HCT116 (cell line): ENCODE data around the gene TNFRSF12A. TPM values are rescaled to one million over a fixed set of nuclear protein-coding genes. Genes with fewer than 3 reads are reported as not detected.
"Not testable (repeated sequence)": the region's sequence is repeated elsewhere in the genome, so short reads cannot be mapped to it uniquely, and the experiment has no call there.

Experiments
- ATAC-seq: fragments of 200-7000 bp; cut with Tn5 transposase; 2 replicates; pipeline ENCODE4 v1.9.1; 2020; ENCODE audit warnings: mild to moderate bottlenecking, moderate library complexity
- BruUV-seq: library from RNA; stranded (reverse); fragments of 400-500 nt; replicated peaks from 2 replicates; lab custom pipeline; 2021; lab: Mats Ljungman, UMichigan
- CTCF ChIA-PET: fragments of 300-600 bp; sonication (Branson Sonifier 250); formaldehyde crosslinking; loops from one replicate; lab custom pipeline; 2021; ENCODE audit warnings: antibody characterized with exemption; lab: Charles Lee
- POLR2A ChIA-PET: fragments of 300-600, 350-600 bp; sonication (Branson Sonifier 250); formaldehyde crosslinking; loops from one replicate; lab custom pipeline; 2021; ENCODE audit warnings: antibody characterized with exemption; lab: Charles Lee
- RAD21 ChIA-PET, 2 experiments: fragments of 300-600 bp; sonication (Branson Sonifier 250); formaldehyde crosslinking; loops; one replicate each; lab custom pipeline; 2023; ENCODE audit warnings: low total read pairs in 2 of 2; ENCODE audit not compliant: uncharacterized antibody in 2 of 2, unreplicated experiment in 2 of 2, low non-redundant PET in 1 of 2; lab: Charles Lee
- DNase-seq: peaks from one replicate; pipeline ENCODE4 v3.0.0-alpha.2; 2010; ENCODE audit warnings: low read depth, low spot score
- H2AFZ ChIP-seq: fragments of 200-600 bp; shearing (Covaris generic), sonication (generic); 2 replicates; pipeline ENCODE4 v1.6.1; 2017; ENCODE audit warnings: low read depth, mixed run types, mixed read lengths, antibody characterized with exemption, low read length; ENCODE audit not compliant: poor library complexity, severe bottlenecking
- H3K27ac ChIP-seq: 2 replicates; pipeline ENCODE4 v1.5.1; 2012; ENCODE audit warnings: low read depth, low read length
- H3K27me3 ChIP-seq: fragments of 200-600 bp; sonication (generic); 2 replicates; pipeline ENCODE4 v1.6.1; 2016; ENCODE audit warnings: mixed run types, low read length, mixed read lengths; ENCODE audit not compliant: insufficient read depth
- H3K36me3 ChIP-seq, 2 experiments: fragments of 200-500 bp in 1 of 2; fragments of 200-600 bp in 1 of 2; sonication (Bioruptor generic) in 1 of 2; sonication (generic) in 1 of 2; 2 replicates each; pipeline versions ENCODE4 v1.5.1 to v1.6.1; 2014 to 2016; ENCODE audit warnings: low read length in 2 of 2, inconsistent platforms in 1 of 2, mixed read lengths in 1 of 2, mixed run types in 1 of 2; ENCODE audit not compliant: insufficient read depth in 2 of 2, control insufficient read depth in 1 of 2
- H3K4me1 ChIP-seq, 2 experiments: fragments of 200-600 bp in 1 of 2; sonication (generic) in 1 of 2; 2 replicates each; pipeline versions ENCODE4 v1.5.1 to v1.6.1; 2012 to 2017; ENCODE audit warnings: low read length in 2 of 2, inconsistent platforms in 1 of 2, mild to moderate bottlenecking in 1 of 2, mixed read lengths in 1 of 2, mixed run types in 1 of 2, moderate library complexity in 1 of 2; ENCODE audit not compliant: insufficient read depth in 2 of 2, control insufficient read depth in 1 of 2
- H3K4me2 ChIP-seq: fragments of 200-600 bp; sonication (generic); 2 replicates; pipeline ENCODE4 v1.6.1; 2017; ENCODE audit warnings: mixed run types, low read length, mixed read lengths
- H3K4me3 ChIP-seq, 2 experiments: fragments of 200-600 bp in 1 of 2; sonication (generic) in 1 of 2; replicated peaks in 1 of 2; 2 replicates each; pipeline ENCODE4 v1.5.1; 2011 to 2016; ENCODE audit warnings: low read length in 2 of 2, control low read depth in 1 of 2, low read depth in 1 of 2, mild to moderate bottlenecking in 1 of 2, mixed read lengths in 1 of 2, mixed run types in 1 of 2
- H3K79me2 ChIP-seq: fragments of 200-600 bp; sonication (generic); 2 replicates; pipeline ENCODE4 v1.6.1; 2017; ENCODE audit warnings: mild to moderate bottlenecking, mixed run types, low read length, moderate library complexity, mixed read lengths; ENCODE audit not compliant: insufficient read depth
- H3K9ac ChIP-seq: fragments of 200-600 bp; sonication (generic); 2 replicates; pipeline ENCODE4 v1.6.1; 2016; ENCODE audit warnings: low read length, mixed read lengths
- H3K9me2 ChIP-seq: fragments of 200-600 bp; sonication (generic), shearing (Covaris generic); 2 replicates; pipeline ENCODE4 v1.6.1; 2017; ENCODE audit warnings: mixed run types, mild to moderate bottlenecking, moderate library complexity; ENCODE audit not compliant: insufficient read depth
- H3K9me3 ChIP-seq, 2 experiments: fragments of 200-500 bp in 1 of 2; fragments of 200-600 bp in 1 of 2; sonication (Bioruptor generic) in 1 of 2; sonication (generic) in 1 of 2; 2 replicates each; pipeline ENCODE4 v1.6.1; 2014 to 2017; ENCODE audit warnings: low read length in 2 of 2, mixed read lengths in 2 of 2, inconsistent platforms in 1 of 2, low read depth in 1 of 2, mild to moderate bottlenecking in 1 of 2, mixed run types in 1 of 2, moderate library complexity in 1 of 2; ENCODE audit not compliant: control insufficient read depth in 1 of 2, insufficient read depth in 1 of 2
- H4K20me1 ChIP-seq: fragments of 200-600 bp; sonication (generic), shearing (Covaris generic); 2 replicates; pipeline ENCODE4 v1.6.1; 2017; ENCODE audit warnings: mixed run types, mild to moderate bottlenecking, moderate library complexity; ENCODE audit not compliant: insufficient read depth
- ELF1 ChIP-seq: IDR thresholded peaks from 2 replicates; pipeline ENCODE4 v1.6.1; 2012; ENCODE audit warnings: low read depth, borderline replicate concordance
- EZH2phosphoT487 ChIP-seq: fragments of 200-600 bp; IDR thresholded peaks from 2 replicates; pipeline ENCODE4 v1.6.1; 2018; ENCODE audit warnings: antibody characterized with exemption, borderline replicate concordance
- JUND ChIP-seq: IDR thresholded peaks from 2 replicates; pipeline ENCODE4 v1.6.1; 2012
- RAD21 ChIP-seq: IDR thresholded peaks from 2 replicates; pipeline ENCODE4 v1.6.1; 2012; ENCODE audit warnings: low read depth, mild to moderate bottlenecking
- REST ChIP-seq: IDR thresholded peaks from 2 replicates; pipeline ENCODE4 v1.6.1; 2012; ENCODE audit warnings: low read depth
- SIN3A ChIP-seq: IDR thresholded peaks from 2 replicates; pipeline ENCODE4 v1.6.1; 2012; ENCODE audit warnings: low read depth
- SP1 ChIP-seq: IDR thresholded peaks from 2 replicates; pipeline ENCODE4 v1.6.1; 2012; ENCODE audit warnings: low read depth
- SRF ChIP-seq: IDR thresholded peaks from 2 replicates; pipeline ENCODE4 v1.6.1; 2012; ENCODE audit warnings: low read depth
- intact Hi-C: fragments of 100-400 bp; cut with micrococcal nuclease; formaldehyde crosslinking; loops from 2 replicates; pipeline ENCODE4 v1.10.0; 2022
- total RNA-seq: library from RNA; stranded (reverse); gene quantifications from one replicate; pipeline ENCODE4 v1.2.1, GENCODE V29; 2021; ENCODE audit not compliant: unreplicated experiment
- TF ChIP-seq, protein P1 (sequence below): IDR thresholded peaks from 2 replicates; pipeline ENCODE4 v1.6.1; 2011; ENCODE audit warnings: mild to moderate bottlenecking, low read length, moderate library complexity; ENCODE audit not compliant: insufficient replicate concordance; ENCODE audit errors: extremely low read depth

Gene TNFRSF12A
- total RNA-seq, 1 experiment from 2014 or later, result 188 TPM

DNA sequence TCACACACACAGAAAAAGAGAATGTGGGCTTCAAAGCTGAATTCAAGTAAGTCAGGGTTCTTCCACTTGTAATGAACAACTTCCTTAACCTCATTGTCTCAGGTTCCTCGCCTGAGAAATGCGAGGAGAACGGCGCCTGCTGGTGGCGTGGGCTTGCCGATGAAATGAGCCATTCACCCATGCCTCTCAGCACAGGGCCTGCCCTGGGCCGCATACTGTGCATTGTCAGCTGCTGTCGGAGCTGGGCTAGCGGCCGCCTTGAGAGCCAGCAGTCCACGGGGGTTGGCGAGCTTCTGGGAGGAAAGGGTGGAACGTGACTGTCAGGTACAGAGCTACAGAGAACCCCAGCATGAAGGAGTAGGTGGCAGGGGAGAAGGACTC, 33.2 kb downstream of the TNFRSF12A start:
- H3K27ac ChIP-seq, H3K9ac ChIP-seq, CTCF ChIA-PET, RAD21 ChIA-PET, H3K4me1 ChIP-seq, H3K27me3 ChIP-seq, H4K20me1 ChIP-seq, H3K36me3 ChIP-seq, H3K79me2 ChIP-seq, H3K4me3 ChIP-seq, H2AFZ ChIP-seq, H3K9me3 ChIP-seq, H3K4me2 ChIP-seq, DNase-seq, POLR2A ChIA-PET, H3K9me2 ChIP-seq, BruUV-seq: not testable (repeated sequence)
- peak; percentile 48; the same call in 1 of the 2 replicates for ATAC-seq
- intact Hi-C loops, result loop anchor here (10.0 kb wide), 1 partner anchor 121 kb away; no protein-coding TSS in a partner anchor

- Histone ChIP-seq H3K27ac (no peak overlapping the region), H3K27me3 (no peaks in the 10 kb centered on the region), H3K79me2 (no peaks in the 10 kb centered on the region), H2AFZ (no peak overlapping the region), H3K9ac (no peak overlapping the region), H3K36me3 (no peaks in the 10 kb centered on the region), H3K9me2 (no peaks in the 10 kb centered on the region), H4K20me1 (no peaks in the 10 kb centered on the region), H3K9me3 (no peaks in the 10 kb centered on the region), H3K4me3 (no peak overlapping the region), H3K4me1 (peaks cover 0 to 21% of the 10 kb centered on the region in 2 experiments; a peak in 3 of 4 replicates), H3K4me2 (no peak overlapping the region)
- ChIA-PET POLR2A (no interaction called here), RAD21 (no interaction called here), CTCF (no interaction called here)
- ATAC-seq (no peak), DNase-seq (no peak)
- no TSS peak for BruUV-seq
- TF ChIP-seq SP1, result no peak
- TF ChIP-seq, protein P1, sequence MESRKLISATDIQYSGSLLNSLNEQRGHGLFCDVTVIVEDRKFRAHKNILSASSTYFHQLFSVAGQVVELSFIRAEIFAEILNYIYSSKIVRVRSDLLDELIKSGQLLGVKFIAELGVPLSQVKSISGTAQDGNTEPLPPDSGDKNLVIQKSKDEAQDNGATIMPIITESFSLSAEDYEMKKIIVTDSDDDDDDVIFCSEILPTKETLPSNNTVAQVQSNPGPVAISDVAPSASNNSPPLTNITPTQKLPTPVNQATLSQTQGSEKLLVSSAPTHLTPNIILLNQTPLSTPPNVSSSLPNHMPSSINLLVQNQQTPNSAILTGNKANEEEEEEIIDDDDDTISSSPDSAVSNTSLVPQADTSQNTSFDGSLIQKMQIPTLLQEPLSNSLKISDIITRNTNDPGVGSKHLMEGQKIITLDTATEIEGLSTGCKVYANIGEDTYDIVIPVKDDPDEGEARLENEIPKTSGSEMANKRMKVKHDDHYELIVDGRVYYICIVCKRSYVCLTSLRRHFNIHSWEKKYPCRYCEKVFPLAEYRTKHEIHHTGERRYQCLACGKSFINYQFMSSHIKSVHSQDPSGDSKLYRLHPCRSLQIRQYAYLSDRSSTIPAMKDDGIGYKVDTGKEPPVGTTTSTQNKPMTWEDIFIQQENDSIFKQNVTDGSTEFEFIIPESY, result no peak
- no peak for TF ChIP-seq REST
- no peak for TF ChIP-seq SIN3A
- TF ChIP-seq ELF1, result no peak
- no peak for TF ChIP-seq JUND
- no peak for TF ChIP-seq RAD21
- TF ChIP-seq SRF, result no peak
- no peak for TF ChIP-seq EZH2phosphoT487
- intact Hi-C loops, result loop anchor here (10.0 kb wide), 1 partner anchor 120 kb away; no protein-coding TSS in a partner anchor
Observed at GRCh38 chr16:3054965-3055733, 35.0 kb downstream of the TNFRSF12A start.
